Fibroblast of pulmonary artery (primary cell): ENCODE measurements around the gene KIAA1217.

Experiments
- DNase-seq: peaks from one replicate; pipeline ENCODE4 v3.0.0-alpha.2; 2010; ENCODE audit warnings: low read depth
- H3K4me3 ChIP-seq: replicated peaks from 2 replicates; pipeline ENCODE4 v1.5.1; 2011; ENCODE audit warnings: low read depth, mild to moderate bottlenecking, control low read depth, low read length, moderate library complexity
- CTCF ChIP-seq: IDR thresholded peaks from 2 replicates; pipeline ENCODE4 v1.5.1; 2011; ENCODE audit warnings: mild to moderate bottlenecking, control low read depth, low read length, inconsistent platforms; ENCODE audit errors: missing control alignments

Gene KIAA1217

GRCh38 chr10:24307696-24308485, 99.0 kb downstream of the KIAA1217 start:
- peak; percentile 25 for DNase-seq
- no peak for TF ChIP-seq CTCF

GRCh38 chr10:24310104-24310503, 101.2 kb downstream of the KIAA1217 start:
- TF ChIP-seq CTCF = no peak
- H3K4me3 ChIP-seq = no peak overlapping the region
- DNase-seq = peak; percentile 11

More at GRCh38 chr10:24307696-24308485, 99.0 kb downstream of the KIAA1217 start:
- H3K4me3 ChIP-seq = no peak overlapping the region

GRCh38 chr10:24311888-24312287, 103.0 kb downstream of the KIAA1217 start:
- DNase-seq = no peak
- no peak overlapping the region for H3K4me3 ChIP-seq
- no peak for TF ChIP-seq CTCF

- TF ChIP-seq CTCF = no peak
- DNase-seq = no peak
These were observed 104.3 kb downstream of the KIAA1217 start for GRCh38 chr10:24313283-24313682.

GRCh38 chr10:24315211-24315610, 106.3 kb downstream of the KIAA1217 start:
- DNase-seq = no peak
- TF ChIP-seq CTCF = no peak
- H3K4me3 ChIP-seq = no peak overlapping the region

More at GRCh38 chr10:24313283-24313682, 104.3 kb downstream of the KIAA1217 start:
- no peak overlapping the region for H3K4me3 ChIP-seq

GRCh38 chr10:24318517-24318916, 109.6 kb downstream of the KIAA1217 start:
- no peak overlapping the region for H3K4me3 ChIP-seq
- no peak for TF ChIP-seq CTCF
- DNase-seq = no peak

- DNase-seq = no peak
- TF ChIP-seq CTCF = no peak
- H3K4me3 ChIP-seq = no peak overlapping the region
These were observed 111.4 kb downstream of the KIAA1217 start for GRCh38 chr10:24320373-24320772.
